COLO668 (cell line): Measurements from ENCODE around the gene RPP25.
A peak's percentile ranks its signal among the peaks of the same experiment; 100 is the strongest.

Experiments
- DNase-seq: peaks from one replicate; lab custom pipeline; 2025; ENCODE audit not compliant: unreplicated experiment; lab: John Stamatoyannopoulos, UW

The RPP25 gene

DNA sequence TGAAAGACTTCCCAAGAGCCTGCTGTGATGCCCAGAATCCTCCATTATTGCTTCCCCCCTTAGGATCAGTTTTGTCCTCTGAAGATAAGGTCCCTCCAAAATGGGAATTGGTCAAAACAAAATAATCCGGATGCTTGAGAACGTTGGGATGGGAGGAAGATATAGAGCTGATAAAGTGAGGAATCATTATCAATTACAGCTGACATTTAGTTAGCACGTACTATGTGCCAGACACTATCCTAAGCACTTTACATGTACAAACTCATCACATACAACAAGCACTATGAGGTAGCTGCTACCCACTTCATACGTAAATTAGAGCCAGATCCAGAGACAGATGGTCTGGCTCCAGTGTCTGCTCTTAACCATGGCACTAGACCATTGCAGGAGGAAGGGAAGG, 6.6 kb upstream of the RPP25 start:
- DNase-seq: no peak

DNA sequence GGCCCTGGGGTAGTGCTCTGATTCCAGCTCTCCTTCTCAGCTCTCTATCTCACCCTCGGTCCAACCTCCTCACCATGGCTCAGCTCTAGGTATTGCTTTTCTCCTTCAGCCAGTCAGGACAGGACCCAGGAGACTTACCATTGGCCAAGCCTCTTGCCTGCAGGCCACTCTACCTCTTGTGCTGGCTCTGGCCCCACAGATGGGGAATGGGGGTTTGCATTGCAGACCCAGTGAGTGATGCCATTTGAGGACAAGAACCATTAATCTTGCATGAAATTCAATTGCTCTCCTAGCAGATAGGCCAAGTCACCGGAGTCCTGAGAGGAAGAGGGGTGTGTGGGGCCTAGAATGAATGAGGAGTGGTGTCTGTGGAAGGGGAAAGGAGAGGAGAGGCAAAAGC, 6.1 kb upstream of the RPP25 start:
- DNase-seq: no peak

DNA sequence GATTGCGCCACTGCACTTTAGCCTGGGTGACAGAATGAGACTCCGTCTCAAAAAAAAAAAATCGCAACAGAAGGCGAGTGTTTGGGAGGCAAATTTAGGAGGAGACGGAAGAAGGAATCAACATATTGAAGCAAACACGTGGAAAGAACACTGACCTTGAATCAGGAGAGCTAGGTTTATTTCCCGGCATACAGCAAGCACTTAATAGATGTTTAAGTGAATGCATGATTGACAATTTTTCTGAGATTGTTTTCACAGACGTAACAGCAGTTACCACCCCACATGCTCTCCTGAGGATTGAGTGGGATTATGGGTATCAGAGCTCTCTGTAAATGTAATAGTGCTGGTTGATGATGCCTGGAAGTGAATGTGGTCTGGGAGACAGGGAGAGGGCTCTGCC, 5.6 kb upstream of the RPP25 start:
- no peak for DNase-seq

DNA sequence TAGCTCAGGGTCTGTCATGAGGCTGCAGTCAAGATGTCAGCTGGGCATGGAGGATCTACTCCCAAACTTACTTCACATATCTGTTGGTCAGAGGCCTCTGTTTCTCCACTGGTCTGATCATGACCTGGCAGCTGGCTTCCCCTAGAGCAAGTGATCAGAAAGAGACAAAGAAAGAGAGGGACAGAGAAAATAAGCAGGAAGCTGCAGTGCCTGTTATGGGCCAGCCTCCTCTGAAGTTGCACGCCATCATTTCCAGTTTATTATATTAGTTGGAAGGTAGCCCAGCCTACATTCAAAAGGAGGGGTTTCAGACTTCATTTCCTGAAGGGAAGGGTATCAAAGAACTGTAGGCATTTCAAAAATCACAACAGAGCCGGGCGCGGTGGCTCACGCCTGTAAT, 5.0 kb upstream of the RPP25 start:
- DNase-seq: no peak

DNA sequence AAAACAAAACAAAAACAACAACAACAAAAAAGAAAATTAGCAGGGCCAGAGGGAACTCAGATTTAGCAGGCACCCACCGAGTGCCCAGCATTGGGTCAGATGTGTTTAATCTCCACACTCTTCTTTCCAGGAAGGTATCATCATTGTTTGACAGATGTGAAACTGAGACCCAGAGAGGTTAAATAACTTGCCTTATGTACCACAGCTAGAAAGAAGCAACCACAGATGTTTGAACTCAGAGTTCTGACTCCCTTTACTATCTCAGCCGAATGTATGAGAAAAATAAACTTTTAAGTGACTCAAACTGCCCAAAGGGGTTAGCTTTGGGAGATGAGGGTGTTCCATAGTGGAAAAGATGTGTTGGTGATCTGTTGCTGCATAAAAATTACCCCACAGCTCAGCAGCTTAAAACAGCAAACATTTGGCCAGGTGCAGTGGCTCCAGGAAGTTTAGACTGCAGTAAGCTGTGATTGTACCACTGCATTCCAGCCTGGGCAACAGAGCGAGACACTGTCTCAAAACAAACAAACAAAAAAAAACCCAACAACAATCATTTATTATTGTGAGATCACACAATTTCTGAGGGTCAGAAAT, 4.5 kb upstream of the RPP25 start:
- DNase-seq: peak; percentile 30

DNA sequence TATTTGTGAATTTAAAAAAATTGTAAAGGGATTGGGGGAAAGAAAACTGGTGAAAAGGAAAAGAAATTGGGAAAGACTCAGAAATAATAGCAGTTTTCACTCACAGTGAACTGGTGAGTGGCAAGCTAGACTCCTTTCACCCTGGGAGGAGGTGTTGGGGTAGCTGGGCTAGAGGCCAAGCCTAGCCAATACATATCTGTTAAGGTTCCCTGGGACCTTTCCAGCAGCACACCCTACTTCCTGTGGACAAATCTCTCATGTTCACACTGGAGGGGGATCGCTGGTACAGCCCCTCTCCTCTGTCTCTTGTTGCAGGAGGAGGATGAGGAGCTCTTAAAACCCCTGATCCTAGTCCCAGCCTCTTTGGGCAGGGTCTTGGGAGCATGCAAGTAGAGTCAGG, 3.7 kb upstream of the RPP25 start:
- no peak for DNase-seq

DNA sequence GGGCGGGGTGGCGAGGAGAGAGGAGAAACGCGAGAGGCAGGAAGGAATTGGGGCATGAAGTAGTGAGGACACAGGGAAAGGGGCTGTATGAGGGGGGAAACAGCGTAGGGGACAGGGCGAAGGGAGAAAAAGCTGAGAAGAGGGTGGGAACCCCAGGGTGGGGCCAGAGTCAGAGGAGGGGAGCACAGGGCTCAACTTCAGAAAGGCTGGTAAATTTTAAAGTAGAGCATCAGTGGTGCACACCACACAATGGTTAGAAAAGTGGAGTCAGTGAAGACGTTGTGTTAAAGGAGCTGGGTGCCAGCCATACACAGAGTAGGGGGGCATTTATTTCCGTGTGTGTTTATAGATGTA, 3.0 kb upstream of the RPP25 start:
- DNase-seq: no peak

DNA sequence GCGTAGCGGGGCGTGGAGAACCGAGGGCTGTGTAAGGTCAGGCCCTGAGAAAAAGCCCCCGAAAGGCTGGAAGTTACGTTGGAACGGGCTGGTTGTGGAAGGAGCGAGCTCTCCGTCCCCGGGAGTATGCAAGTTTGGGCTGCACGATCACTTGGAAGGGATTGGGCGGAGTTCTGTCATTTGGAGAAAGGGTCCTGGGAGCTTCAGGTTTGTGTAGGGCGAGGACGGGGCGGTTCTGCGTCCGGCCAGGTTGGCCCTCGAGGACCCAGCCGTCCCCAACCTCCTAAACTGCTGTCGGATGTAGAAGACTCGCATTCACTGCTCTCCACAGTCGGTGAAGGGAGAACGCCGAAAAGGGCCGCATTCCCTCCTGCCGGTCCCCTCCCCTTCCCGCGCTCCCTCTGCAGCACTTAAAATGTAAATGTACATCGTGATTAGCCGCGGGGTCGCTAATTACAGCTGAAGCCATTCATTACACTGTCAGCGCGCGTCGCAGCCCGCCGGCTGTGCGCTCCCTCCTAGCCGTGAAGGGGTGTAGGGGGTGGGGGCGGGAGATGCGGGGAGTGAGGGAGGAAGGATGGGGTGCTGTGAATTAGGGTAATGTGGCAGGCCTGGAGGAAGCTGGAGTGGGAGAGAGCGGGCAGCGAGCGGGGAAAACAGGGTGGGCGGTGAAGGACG, 2.5 kb upstream of the RPP25 start:
- peak; percentile 9 for DNase-seq

DNA sequence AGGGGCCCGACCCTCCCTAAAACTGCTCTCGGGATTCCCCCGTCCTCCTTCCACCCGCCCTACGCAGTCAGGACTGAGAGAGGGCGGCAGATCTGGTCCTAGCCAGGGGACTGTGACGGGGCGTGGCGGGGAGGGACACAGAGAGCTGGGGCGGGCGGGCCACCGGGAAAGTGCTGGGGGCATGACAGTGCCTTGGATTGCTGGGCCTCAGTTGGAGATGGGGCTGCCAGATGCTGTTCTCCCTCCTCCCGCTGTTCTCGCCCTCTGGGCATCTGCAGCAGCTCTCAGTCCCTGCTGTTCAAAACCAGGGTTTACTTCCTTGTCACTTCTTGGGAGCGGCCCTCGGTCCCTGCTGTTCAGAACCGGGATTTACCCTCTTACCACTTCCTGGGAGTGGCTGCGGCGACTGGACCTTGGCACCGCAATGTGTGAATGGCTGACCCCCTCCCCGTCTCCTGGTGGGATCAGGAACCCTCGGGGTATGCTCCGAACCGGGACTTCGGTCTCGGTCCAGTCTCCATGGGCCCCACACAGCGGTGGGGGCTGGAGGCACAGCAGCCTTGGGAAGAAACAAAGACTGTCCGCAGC, 1.8 kb upstream of the RPP25 start:
- DNase-seq: peak; percentile 80

DNA sequence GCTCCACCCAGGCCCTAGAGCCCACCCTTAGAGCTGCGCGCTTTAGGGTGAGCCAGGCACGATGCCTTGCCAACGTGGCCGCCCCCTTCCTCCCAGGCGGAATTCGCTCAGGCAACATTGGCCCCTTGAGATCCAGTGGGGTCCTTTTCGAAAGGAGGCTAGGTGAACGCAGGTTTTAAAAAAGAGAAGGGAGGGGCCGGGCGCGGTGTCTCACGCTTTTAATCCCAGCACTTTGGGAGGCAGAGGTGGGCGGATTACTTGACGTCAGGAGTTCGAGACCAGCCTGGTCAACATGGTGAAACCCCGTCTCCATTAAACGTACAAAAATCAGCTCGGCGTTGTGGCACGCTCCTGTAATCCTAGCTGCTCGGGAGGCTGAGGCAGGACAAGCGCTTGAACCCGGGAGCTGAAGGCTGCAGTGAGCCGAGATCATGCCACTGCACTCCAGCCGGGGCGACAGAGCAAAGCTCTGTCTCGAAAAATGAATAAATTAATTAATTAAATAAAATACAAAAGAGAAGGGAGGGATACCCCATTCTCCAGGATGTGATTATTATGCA, 984 bp upstream of the RPP25 start:
- no peak for DNase-seq

DNA sequence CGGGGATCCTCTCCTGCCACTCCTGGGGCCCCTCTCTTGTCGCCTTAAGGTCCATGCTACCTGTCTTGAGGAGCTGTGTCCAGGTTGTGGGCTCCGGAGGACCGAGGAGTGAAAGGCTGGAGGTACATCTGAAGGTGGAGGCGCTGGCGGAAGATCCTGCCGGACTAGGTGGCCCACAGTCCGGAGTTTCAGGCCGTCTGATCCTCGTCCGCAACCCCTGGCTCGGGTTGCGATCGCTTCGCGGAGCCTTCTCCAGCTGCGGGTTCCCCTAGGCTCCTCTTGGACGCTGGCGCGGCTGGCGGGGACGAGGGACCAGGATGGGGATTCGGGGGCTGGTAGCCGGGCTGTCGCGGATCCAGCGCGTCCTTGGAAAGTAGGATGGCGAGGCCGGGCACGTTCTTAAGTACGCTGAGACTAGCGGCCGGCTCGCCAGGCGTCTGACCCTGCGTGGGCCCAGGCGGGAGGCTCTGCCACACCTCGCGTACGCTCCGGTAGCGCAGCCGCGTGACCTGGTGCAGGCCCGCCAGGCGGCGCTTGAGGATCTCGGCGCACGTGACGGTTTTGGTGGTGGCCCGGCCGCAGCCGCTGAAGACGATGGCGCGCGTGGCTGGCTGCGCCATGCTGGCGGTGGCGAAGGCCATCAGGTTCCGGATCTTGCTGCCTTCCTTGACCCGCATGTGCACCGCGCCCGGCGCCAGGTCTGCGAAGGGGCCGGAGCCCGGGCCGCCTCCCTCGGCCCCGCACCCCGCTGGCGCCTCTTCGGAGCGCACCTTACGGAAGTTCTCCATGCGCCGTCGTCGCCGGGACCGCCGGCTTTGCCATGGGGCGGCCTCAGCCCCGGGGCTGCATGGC, 550 bp downstream of the RPP25 start:
- DNase-seq: peak; percentile 90

DNA sequence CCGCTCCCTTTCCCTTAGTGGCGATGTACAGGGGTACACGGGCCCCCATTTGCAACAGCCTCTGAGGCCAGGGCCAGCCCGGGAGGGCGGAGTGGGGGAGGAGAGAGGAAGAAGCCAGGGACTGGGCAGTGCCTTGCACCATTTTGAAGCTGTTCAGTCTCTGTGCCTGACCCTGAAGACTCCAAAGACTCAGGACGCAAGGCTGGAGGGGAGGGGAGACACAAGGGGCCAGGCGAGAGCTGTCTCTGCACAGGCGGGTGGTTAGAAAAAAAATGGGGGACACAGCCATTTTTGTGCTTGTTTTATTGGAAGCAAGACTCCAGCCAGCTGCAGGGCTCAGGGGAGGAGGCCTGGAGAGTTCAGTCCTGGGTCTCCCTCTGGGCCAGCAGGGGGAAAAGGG, 1.6 kb downstream of the RPP25 start:
- DNase-seq: no peak

DNA sequence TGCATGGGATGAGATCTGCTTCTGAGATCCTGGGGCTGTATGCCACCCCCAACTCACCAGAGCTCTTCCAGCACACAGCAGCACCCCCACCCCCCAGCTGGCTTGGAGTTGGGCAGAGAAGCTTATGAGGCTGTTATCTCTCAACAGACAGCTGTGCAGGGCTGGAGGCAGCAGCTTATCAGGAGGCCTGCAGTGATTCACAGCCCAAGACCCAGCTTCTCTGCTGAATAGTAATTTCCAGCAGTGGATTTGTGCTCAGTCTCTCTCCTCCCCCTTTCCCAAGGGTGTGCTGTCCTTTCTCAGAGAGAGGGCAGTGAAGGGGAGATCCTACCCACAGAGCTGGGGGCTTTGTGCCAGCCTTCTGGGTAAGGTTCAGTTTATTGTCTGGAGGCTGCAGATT, 2.1 kb downstream of the RPP25 start:
- DNase-seq: no peak

DNA sequence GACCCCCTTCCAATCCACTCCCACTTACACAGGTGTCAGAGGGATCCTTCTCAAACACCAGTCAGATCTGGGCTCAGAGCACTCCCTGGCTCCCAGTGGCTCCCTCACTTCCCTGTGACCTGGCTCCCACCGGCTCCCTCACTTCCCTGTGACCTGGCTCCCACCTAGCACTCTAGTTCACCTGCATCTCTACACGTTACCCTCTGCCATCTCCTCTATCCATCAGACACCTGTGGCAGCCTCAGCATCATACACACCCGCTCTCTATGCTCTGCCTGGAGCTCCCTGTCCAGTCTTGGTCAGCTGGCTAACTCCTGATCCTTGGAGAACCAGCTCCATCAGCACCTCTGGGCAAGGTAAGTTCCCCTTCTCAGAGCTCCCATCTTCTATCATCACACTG, 5.6 kb downstream of the RPP25 start:
- DNase-seq: no peak

DNA sequence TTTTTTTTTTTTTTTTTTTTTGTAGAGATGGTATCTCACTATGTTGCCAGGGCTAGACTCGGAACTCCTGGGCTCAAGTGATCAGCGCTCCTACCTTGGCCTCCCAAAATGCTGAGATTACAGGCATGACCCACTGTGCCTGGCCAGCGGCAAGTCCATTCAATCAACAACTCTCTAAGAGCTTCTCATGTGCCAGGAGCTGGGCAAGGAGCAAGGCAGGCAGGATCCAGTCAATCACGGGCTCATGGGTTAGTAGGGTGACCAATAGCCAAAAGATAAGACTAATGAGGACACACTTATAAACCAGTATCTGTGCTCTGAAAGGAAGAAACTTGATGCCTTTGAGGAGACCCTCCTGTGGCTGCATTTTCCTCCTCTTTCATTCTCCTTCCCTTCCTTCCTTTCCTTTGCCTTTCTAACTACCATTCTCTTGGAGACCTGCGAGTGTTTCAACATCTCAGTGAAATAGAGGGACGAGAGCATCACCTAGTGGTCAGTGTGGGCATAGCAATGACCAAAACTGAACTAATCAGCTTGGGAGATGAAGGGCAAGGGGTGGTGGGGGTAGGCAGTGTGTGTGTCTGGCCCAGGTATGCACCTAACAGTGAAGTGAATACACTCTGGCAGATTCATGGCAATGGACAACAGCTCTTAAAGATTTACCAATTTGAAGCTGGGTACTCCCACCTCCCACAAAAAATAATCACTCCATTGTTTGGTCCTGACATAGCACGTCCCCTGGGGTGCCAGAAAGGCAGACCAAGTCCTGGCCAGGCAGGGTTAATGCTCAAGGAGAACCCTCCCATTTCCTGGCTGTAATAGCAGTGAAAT, 6.3 kb downstream of the RPP25 start:
- DNase-seq: peak; percentile 71

DNA sequence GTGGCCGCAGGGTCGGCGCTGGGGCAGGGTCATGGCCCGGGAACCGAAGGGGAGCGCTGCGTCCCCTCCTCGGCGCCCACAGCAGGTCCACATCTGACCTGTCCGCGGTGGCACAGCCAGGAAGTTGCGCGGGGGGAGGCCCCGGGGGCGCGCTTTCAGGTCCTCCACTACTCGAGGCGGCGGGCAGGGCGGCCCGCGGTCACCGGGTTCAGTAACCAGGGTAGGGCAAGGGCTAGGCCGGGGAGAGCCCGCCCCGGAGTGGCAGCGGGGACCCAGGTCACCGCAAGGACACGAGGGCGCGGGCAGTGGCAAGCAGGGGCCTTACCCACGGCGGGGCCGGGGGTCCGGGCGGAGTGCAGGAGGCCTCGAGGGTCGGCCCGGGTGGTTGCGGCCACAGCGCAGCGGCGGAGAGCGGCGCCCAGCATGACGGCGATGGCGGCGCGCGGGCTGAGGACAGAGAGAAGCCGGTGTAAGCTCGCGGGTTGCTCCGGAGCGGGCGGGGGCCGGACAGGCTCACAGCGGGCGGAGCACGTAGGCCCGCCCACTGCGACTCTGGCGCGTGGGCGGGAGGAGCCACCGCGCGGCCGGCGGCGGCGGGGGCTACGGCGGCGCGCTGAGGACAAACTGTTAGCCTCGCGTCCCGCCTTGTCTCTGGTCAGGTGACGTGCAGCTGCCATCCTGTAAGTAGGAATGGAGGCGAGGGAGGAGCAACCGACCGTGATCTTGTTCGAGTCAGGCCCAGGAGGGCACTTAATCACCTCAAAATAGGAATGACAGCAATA, 18.8 kb downstream of the RPP25 start, which contains the start of gene COX5A:
Gene COX5A (minus strand): TSS at position 484 of the 782 bp plus-strand sequence. CDS start 59 bp downstream, at position 425.
- peak; percentile 97 for DNase-seq

DNA sequence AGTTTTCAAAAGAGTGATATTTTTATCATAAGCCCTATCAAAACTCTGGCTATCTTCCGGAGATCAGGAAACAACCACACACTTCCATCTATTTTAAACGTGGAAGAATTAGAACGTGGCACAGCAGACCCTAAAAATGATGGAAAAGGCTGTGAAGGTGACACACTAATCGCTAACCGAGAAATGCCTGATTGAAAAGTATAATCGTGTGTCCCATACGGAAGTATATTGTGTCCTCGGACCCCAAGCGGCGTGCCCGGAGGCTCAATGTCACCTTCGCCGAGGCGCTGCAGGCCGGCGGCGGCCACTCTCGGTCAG, 19.3 kb downstream of the RPP25 start:
- peak; percentile 67 for DNase-seq

DNA sequence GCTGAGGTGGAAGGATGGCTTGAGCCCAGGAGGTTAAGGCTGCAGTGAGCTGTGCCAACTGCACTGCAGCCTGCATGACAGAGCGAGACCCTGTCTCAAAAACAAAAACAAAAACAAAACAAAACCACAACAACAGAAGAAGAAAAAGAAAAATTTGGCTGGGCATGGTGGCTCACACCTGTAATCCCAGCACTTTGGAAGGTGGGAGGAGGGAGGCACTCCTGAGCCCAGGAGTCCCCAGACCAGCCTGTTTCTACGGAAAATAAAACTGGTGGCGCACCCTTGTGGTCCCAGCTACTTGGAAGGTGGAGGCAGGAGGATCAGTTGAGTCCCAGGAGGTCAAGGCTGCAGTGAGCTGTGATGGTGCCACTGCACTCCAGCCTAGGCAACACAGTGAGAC, 21.4 kb downstream of the RPP25 start:
- DNase-seq: peak; percentile 9

DNA sequence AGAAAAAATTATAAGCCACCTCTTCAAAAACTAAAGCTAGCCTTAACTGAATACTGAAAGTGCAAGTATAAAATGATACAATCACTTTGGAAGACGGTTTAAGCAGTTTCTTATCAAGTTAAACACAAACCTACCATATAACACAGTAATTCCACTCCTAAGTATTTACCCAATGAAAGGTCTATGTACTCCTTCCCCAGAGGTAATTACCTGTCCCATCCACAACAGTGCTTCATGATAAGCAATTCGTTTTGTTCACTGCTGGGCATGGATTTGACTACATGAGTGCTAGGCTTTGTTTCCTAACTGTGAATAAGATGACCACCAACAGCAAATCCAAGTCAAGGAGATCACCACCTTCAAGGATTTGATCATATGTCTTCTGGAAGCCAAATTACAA, 23.0 kb downstream of the RPP25 start:
- DNase-seq: no peak

DNA sequence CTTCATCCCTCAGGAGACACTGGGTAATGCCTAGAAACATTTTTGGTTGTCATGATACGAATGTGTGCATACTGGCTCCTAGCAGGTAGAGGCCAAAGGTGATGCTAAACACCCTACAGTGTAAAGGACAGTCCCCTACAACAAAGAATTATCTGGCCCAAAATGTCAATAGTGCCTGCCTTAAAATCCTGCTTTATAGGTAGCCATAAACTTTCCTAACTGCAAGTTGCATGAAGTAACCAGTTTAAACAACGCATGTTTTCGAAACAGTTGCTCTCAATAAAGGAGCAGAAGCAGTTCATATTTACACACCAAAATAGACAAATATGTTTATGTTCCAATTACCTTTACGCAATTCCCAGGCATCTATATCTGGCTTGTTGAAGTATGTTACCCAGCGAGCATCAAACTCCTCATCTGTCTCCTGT, 27.8 kb downstream of the RPP25 start:
- DNase-seq: no peak
